ENCODE results near the gene GARNL3. TPM values are rescaled to one million over a fixed set of nuclear protein-coding genes. Genes with fewer than 3 reads are reported as not detected.

Gene GARNL3
- total and polyA plus RNA-seq, 2 donors (not counting 3 experiments of a cell fraction or from before 2014, with no cell fraction given), result 1.4 to 8.3 TPM

GRCh38 chr9:127219520-127219919, 45.1 kb upstream of the GARNL3 start:
- Histone ChIP-seq H3K36me3 (ENCODE audit: control insufficient read depth in 2 of 2, extremely low read depth in 1 of 2, insufficient read depth in 2 of 2, low read length in 2 of 2) (no peaks in the 10 kb centered on the region), H3K27ac (ENCODE audit: insufficient read depth, low read depth, low read length) (no peak overlapping the region), H3K4me3 (replicated peaks in 1 of 3; ENCODE audit: insufficient read depth in 1 of 3, low read depth in 1 of 3, low read length in 3 of 3) (no peak overlapping the region), H3K27me3 (ENCODE audit: control insufficient read depth in 2 of 2, insufficient read depth in 2 of 2, low read length in 2 of 2) (peaks cover 14 to 27% of the 10 kb centered on the region in 2 experiments), H2AFZ (ENCODE audit: low read depth, low read length) (no peak overlapping the region), H3K9me3 (replicated peaks; ENCODE audit: control insufficient read depth, insufficient read depth, low read length) (no peaks in the 10 kb centered on the region), H4K20me1 (replicated peaks; ENCODE audit: control insufficient read depth, extremely low read depth, insufficient read depth, low read length) (no peaks in the 10 kb centered on the region), H3K79me2 (ENCODE audit: control insufficient read depth, insufficient read depth, low read length) (no peaks in the 10 kb centered on the region), H3K9ac (replicated peaks; ENCODE audit: extremely low read depth, insufficient read depth, low read length) (no peak overlapping the region), H3K4me2 (ENCODE audit: insufficient read depth, low read length) (no peak overlapping the region), H3K9me1 (replicated peaks; ENCODE audit: control insufficient read depth, extremely low read depth, insufficient read depth, low read length) (no peaks in the 10 kb centered on the region), H3K4me1 (ENCODE audit: control insufficient read depth, extremely low read depth, insufficient read depth, low read length) (no peaks in the 10 kb centered on the region)
- no peak for FAIRE-seq
- no peak for TF ChIP-seq GATA2 (IDR thresholded peaks at IDR 0.05; ENCODE audit: insufficient read depth, insufficient read length, low read depth, low read length)
- TF ChIP-seq POLR2A (IDR thresholded peaks at IDR 0.05; ENCODE audit: low read depth, low read length), result no peak
- no peak for TF ChIP-seq MYC (IDR thresholded peaks at IDR 0.05; ENCODE audit: low read depth, low read length)
- no peak for TF ChIP-seq FOS (IDR thresholded peaks at IDR 0.05; ENCODE audit: borderline replicate concordance, insufficient read depth, low read length)
- TF ChIP-seq CTCF (IDR thresholded peaks at IDR 0.05; ENCODE audit: extremely low read depth in 1 of 2, insufficient read depth in 1 of 2, low read depth in 1 of 2, low read length in 2 of 2), result no peak
- TF ChIP-seq JUN (IDR thresholded peaks at IDR 0.05; ENCODE audit: borderline replicate concordance, insufficient read depth, insufficient read length, low read depth), result no peak
- TF ChIP-seq EZH2 (IDR thresholded peaks at IDR 0.05; ENCODE audit: borderline replicate concordance, low read depth, low read length, severe bottlenecking), result no peak
- no peak for TF ChIP-seq POLR2AphosphoS5 (IDR thresholded peaks at IDR 0.05; ENCODE audit: insufficient read depth, low read depth, low read length)
- no peak for TF ChIP-seq MAX (IDR thresholded peaks at IDR 0.05; ENCODE audit: insufficient read depth, insufficient read length)
- POLR2A ChIA-PET, result no interaction called here
- dilution Hi-C loops (cut with MboI; ENCODE audit: extremely low pct_ligation_motif_present, low sequenced_read_pairs), result no loop called here
- CTCF ChIA-PET, result interaction anchor here (1.2 kb wide), 1 partner anchor 177 kb away, joined by 3 read pairs; the partner anchor contains the start of gene SLC2A8
- no TSS peak for BruUV-seq (replicated peaks)
- DNase-seq (ENCODE audit: low read depth, low spot score), result no peak
- intact Hi-C loops (cut with micrococcal nuclease), result loop anchor here (1.0 kb wide), 1 partner anchor 205 kb away; the partner anchor contains the start of gene ZNF79
